Measurements from ENCODE around the gene LRRC27.

LRRC27 gene

GRCh38 chr10:132417957-132418441 lies 86.0 kb downstream of the LRRC27 start:
- no peak for DNase-seq

DNA sequence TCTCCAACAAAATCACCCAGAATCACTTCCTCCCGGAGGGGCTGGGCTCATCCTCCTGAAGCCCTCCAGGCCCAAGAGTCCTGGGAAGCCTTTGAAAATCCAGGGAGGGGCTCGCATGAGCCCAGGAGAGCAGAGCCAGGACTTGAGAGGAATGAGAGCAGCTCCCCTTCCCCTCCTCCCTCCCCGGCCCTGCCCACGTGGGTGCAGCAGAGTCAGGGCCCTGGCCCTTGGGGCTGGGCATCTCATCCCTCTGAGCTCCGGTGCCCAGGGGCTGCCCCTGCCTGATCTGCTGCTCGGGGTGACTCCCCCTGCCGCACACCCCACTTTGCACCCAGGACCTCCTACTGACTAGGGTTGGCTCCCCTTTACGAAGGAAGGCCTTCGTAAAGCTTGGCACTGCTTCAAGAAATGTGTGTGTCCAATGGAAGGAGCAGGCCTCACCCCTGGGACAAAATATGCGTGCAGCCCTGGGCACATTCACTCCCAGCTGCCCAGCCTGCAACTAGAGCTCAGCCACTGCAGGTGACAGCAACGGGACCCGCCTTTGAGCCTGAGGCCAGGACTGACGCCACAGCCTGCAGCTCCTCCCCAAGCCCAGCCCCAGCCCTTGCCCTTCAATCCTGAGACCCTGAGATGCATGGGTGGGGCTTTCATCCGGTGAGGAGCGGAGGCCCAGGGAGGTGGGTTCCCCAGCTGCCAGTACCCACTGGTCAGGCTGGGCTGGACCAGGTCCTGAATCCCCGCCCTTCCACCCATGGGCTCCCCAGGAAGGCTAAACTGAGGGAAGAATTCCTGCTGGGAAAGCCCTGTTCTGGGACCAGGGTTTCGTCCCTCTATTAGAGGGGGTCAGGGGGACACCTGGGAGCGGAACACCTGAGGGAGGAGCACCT lies 86.8 kb downstream of the LRRC27 start:
- DNase-seq = peak; percentile 46

GRCh38 chr10:132419538-132420468 lies 87.8 kb downstream of the LRRC27 start:
- DNase-seq = no peak

GRCh38 chr10:132420469-132420980 lies 88.5 kb downstream of the LRRC27 start:
- peak; percentile 37 for DNase-seq

GRCh38 chr10:132420981-132421846 lies 89.2 kb downstream of the LRRC27 start:
- peak; percentile 87 for DNase-seq

DNA sequence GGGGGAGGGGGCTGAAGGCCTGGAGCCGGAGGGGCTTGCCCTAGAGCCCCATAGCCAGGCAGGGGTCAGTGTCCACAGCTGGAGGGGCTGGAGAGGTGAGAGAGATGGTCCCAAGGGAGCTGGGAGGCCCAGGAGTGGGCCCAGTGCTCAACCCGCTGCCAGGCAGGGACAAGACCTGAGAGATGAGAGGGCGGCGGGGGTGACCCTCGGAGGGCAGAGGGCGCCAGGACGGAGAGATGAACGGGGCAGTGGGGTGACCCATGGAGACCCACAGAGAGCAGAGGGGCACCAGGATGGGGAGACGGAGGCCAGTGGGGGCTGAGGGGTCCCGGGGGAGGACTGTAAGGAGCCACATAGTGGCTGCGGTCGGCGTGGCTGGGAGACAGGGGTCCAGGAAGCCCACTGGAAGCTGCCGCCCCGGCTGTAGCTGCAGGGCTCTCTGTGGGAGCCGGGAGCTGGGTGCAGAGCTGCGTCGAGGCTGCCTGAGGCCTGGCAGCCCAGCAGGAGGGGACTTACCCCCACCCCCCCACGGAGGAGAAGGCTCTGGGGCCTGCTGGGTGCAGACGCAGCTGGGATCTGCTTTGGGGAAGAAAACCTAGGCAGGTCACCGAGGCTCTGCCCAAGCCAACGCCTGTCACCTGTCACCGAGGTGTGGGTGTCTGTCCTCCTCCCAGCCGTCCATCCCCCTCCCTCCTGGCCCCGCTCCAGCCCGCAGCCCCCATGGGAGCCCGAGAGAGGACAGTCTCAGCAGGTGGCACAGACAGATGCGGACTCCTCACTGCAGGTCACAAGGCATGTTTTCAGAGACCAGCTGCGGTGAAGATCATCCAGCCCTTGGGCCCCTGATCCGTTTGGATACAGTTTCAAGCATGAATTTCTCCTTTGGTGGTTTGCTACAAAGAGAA lies 90.1 kb downstream of the LRRC27 start:
- DNase-seq = no peak

DNA sequence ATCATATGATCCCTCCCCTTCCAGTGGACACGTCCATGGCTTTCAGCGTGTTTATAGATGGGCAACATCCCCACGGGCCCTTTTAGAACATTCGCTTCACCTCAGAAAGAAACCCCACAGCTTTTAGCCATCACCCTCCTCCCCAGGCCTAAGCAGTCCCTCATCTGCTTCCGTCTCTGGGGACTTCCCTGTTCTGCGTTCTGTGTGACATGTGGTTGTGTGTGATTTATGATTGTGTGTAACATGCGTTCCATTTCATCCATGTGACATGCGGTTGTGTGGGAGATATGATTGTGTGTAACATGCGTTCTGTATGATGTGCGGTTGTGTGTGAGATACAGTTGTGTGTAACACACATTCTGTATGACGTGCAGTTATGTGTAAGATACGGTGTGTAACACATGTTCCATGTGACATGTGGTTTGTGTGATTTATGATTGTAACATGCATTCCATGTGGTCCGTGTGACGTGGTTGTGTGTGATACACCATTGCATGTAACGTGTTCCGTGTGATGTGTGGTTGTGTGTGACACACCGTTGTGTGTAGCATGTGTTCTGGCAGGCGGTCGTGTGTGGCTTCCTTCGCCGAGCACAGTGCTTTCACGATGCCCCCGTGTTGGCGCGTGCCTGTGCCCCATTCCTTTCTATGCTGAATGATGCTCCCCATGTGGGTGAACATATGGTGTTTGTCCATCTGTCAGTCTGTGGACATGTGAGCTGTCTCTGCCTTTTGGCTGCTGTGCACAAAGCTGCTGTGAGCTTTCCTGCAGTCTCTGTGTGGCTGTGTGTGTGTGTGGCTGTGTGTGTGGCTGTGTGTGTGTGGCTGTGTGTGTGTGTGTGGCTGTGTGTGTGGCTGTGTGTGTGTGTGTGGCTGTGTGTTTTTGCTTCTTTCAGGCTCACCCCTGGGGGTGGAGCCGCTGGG lies 91.2 kb downstream of the LRRC27 start:
- peak; percentile 65 for DNase-seq

DNA sequence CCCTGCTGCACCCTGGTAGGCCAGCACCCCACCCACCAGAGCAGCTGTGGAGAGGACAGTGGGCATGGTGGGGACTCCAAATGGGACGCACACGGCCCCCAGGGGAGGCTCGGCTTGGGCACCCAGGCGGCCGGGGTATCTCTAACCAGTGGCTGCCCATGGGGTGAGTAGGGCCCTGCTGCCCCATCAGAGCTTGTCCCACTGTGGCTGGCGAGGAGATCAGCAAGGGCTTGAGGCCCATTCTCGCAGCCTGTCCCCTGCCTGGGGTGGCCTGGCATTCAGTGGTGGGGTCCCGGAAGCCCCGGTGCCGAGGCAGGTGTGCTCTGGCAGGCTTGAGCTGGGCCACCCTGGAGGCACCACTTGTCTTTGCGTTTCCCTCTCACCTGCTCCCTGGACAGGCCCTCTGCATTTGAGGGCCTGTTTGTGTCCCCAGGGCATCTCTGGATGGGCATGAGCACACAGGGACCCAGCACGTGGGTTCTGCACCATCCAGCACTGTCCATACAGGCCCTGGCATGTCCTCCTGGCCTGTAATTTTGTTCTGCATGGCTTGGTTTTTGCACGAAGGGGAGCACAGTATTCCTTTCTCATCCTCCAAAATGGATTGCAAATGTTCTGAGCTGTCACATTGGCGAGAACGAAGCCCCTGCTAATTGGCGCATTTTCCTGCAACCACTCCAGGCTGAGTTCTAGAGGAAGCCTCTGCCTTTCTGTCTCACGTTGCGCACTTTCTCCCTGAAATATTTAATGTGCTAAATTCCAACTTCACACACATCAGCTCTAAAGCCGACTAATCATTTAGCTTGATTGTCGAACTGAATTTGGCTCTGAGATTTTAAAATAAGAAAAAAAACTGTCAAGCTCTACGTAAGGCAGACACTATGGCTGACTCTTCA lies 92.2 kb downstream of the LRRC27 start:
- DNase-seq = no peak

DNA sequence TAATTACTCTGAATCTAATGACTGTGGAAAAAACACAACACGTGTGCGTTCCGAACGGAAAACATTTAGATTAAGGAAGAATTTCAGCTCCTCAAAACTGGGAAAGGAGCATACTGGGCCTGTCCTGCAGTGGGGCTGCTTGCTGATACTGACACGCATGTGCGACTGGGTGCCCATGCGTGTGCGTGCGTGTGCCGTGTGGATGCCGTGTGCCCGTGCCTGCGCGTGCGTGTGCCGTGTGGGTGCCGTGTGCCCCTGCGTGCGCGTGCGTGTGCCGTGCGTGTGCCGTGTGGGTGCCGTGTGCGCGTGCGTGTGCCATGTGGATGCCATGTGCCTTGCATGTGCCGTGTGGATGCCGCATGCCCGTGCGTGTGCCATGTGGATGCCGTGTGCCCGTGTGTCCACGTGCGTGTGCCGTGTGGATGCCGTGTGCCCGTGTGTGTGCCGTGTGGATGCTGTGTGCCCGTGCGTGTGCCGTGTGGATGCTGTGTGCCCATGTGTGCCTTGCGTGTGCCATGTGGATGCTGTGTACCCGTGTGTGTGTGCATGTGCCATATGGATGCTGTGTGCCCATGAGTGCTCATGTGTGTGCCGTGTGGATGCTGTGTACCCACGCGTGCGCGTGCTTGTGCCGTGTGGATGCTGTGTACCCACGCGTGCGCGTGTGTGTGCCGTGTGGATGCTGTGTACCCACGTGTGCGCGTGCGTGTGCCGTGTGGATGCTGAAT lies 93.2 kb downstream of the LRRC27 start:
- DNase-seq = no peak

- no peak for DNase-seq
Observed at GRCh38 chr10:132425757-132426155, 93.8 kb downstream of the LRRC27 start.

GRCh38 chr10:132427006-132427771 lies 95.2 kb downstream of the LRRC27 start:
- no peak for DNase-seq

DNA sequence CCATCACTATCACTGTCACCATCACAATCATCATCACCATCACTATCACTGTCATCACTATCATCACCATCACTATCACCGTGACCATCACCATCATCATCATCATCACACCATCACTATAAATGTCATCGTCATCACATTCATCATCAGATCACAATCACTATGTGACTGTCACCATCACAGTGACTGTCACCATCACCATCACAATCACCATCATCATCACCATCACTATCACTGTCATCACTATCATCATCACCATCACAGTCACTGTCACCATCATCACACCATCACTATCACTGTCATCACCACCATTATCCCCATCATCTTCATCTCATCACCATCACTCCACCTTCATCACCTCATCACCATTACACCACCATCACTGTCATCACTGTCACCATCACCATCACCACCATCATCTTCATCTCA lies 96.0 kb downstream of the LRRC27 start:
- DNase-seq = no peak

GRCh38 chr10:132428486-132428995 lies 96.5 kb downstream of the LRRC27 start:
- DNase-seq = no peak

All from hematopoietic multipotent progenitor cell treated with erythropoietin and hydrocortisone succinate and interleukin-3 and kit ligand, for 6 days (in vitro differentiated cells).